ENCODE results near the gene ZFX.

Gene ZFX

GRCh38 chrX:24202465-24203031 is 53.0 kb downstream of the ZFX start:
- no peak overlapping the region for H3K27ac ChIP-seq
- no peaks in the 10 kb centered on the region for H3K27me3 ChIP-seq
- TF ChIP-seq CTCF (IDR thresholded peaks at IDR 0.05), result no peak
- no peak overlapping the region for H3K4me3 ChIP-seq (ENCODE audit: low read depth in 1 of 2, low read length in 1 of 2)
- H3K36me3 ChIP-seq, result peaks cover 7% of the 10 kb centered on the region
- no peaks in the 10 kb centered on the region for H3K9me3 ChIP-seq
- H3K4me1 ChIP-seq (ENCODE audit: control insufficient read depth in 1 of 2, insufficient read depth in 1 of 2, low read depth in 1 of 2, low read length in 1 of 2), result peaks cover 11 to 12% of the 10 kb centered on the region in 2 experiments

- Histone ChIP-seq H3K36me3 (peaks cover 14% of the 10 kb centered on the region), H3K4me1 (ENCODE audit: control insufficient read depth in 1 of 2, insufficient read depth in 1 of 2, low read depth in 1 of 2, low read length in 1 of 2) (peaks cover 11 to 12% of the 10 kb centered on the region in 2 experiments)
Observed at GRCh38 chrX:24203072-24203808, 53.7 kb downstream of the ZFX start.

GRCh38 chrX:24204331-24204730 is 54.8 kb downstream of the ZFX start:
- TF ChIP-seq CTCF (IDR thresholded peaks at IDR 0.05), result no peak
- Histone ChIP-seq H3K36me3 (peaks cover 25% of the 10 kb centered on the region), H3K9me3 (no peaks in the 10 kb centered on the region), H3K4me1 (ENCODE audit: control insufficient read depth in 1 of 2, insufficient read depth in 1 of 2, low read depth in 1 of 2, low read length in 1 of 2) (peaks cover 11 to 12% of the 10 kb centered on the region in 2 experiments), H3K27ac (peak overlapping the region; percentile 78), H3K4me3 (ENCODE audit: low read depth in 1 of 2, low read length in 1 of 2) (no peak overlapping the region), H3K27me3 (no peaks in the 10 kb centered on the region)

More at GRCh38 chrX:24203072-24203808, 53.7 kb downstream of the ZFX start:
- H3K27me3 ChIP-seq, result no peaks in the 10 kb centered on the region
- H3K4me3 ChIP-seq (ENCODE audit: low read depth in 1 of 2, low read length in 1 of 2), result no peak overlapping the region
- H3K9me3 ChIP-seq, result no peaks in the 10 kb centered on the region
- TF ChIP-seq CTCF (IDR thresholded peaks at IDR 0.05), result no peak
- H3K27ac ChIP-seq, result no peak overlapping the region

- Histone ChIP-seq H3K36me3 (peaks cover 31% of the 10 kb centered on the region), H3K4me3 (ENCODE audit: low read depth in 1 of 2, low read length in 1 of 2) (no peak overlapping the region), H3K4me1 (ENCODE audit: control insufficient read depth in 1 of 2, insufficient read depth in 1 of 2, low read depth in 1 of 2, low read length in 1 of 2) (peaks cover 11 to 12% of the 10 kb centered on the region in 2 experiments), H3K27me3 (no peaks in the 10 kb centered on the region), H3K27ac (peak overlapping the region; percentile 78), H3K9me3 (no peaks in the 10 kb centered on the region)
- no peak for TF ChIP-seq CTCF (IDR thresholded peaks at IDR 0.05)
Observed at GRCh38 chrX:24204958-24205357, 55.4 kb downstream of the ZFX start.

- no peak overlapping the region for H3K4me3 ChIP-seq (ENCODE audit: low read depth in 1 of 2, low read length in 1 of 2)
- H3K4me1 ChIP-seq (ENCODE audit: control insufficient read depth in 1 of 2, insufficient read depth in 1 of 2, low read depth in 1 of 2, low read length in 1 of 2), result peaks cover 11 to 12% of the 10 kb centered on the region in 2 experiments
- no peaks in the 10 kb centered on the region for H3K9me3 ChIP-seq
- H3K27ac ChIP-seq, result no peak overlapping the region
- TF ChIP-seq CTCF (IDR thresholded peaks at IDR 0.05), result no peak
- H3K27me3 ChIP-seq, result no peaks in the 10 kb centered on the region
- peaks cover 51% of the 10 kb centered on the region for H3K36me3 ChIP-seq
Observed at GRCh38 chrX:24207826-24208225, 58.3 kb downstream of the ZFX start.
